HepG2 (cell line): ENCODE data around the gene ASCL2.

Experiments
- BRCA1 ChIP-seq: sonication (generic); formaldehyde crosslinking; IDR thresholded peaks from 2 replicates; pipeline ENCODE4 v1.4.0; 2020; ENCODE audit warnings: missing genetic modification reagents
- CBX2 ChIP-seq, 2 experiments: fragments of 200-600 bp in 1 of 2; sonication (generic); formaldehyde crosslinking in 1 of 2; IDR thresholded peaks; 2 replicates each; pipeline versions ENCODE4 v1.7.0 to v1.8.1; 2018 to 2022; ENCODE audit warnings: low read depth in 2 of 2, low read length in 1 of 2, mild to moderate bottlenecking in 1 of 2, missing genetic modification reagents in 1 of 2
- EP300 ChIP-seq, 3 experiments: sonication (generic) in 1 of 3; formaldehyde crosslinking in 1 of 3; IDR thresholded peaks; 2 replicates each; pipeline versions ENCODE4 v1.5.1 to v1.6.1; 2011 to 2020; ENCODE audit warnings: low read depth in 2 of 3, low read length in 2 of 3, borderline replicate concordance in 1 of 3, improper control_type of control experiment in 1 of 3, mild to moderate bottlenecking in 1 of 3, missing genetic modification reagents in 1 of 3, moderate library complexity in 1 of 3
- MAFG ChIP-seq: sonication (generic); formaldehyde crosslinking; IDR thresholded peaks from 2 replicates; pipeline ENCODE4 v1.5.1; 2020; ENCODE audit warnings: mild to moderate bottlenecking, missing genetic modification reagents
- MTF2 ChIP-seq: sonication (generic); formaldehyde crosslinking; IDR thresholded peaks from 2 replicates; pipeline ENCODE4 v1.5.0; 2020; ENCODE audit warnings: missing genetic modification reagents, borderline replicate concordance
- POLR2A ChIP-seq, 2 experiments: IDR thresholded peaks; 2 replicates each; pipeline ENCODE4 v1.6.1; 2011; ENCODE audit warnings: low read depth in 2 of 2, low read length in 2 of 2, mild to moderate bottlenecking in 1 of 2, moderate library complexity in 1 of 2; ENCODE audit not compliant: insufficient read depth in 1 of 2
- RFX5 ChIP-seq: IDR thresholded peaks from 2 replicates; pipeline ENCODE4 v1.6.1; 2011; ENCODE audit warnings: low read depth, low read length, improper control_type of control experiment
- ZFX ChIP-seq: sonication (generic); formaldehyde crosslinking; IDR thresholded peaks from 2 replicates; pipeline ENCODE4 v1.4.0; 2020; ENCODE audit warnings: mild to moderate bottlenecking, low read depth, missing genetic modification reagents, moderate library complexity
- TF ChIP-seq, protein P1 (sequence below): sonication (generic); formaldehyde crosslinking; IDR thresholded peaks from 2 replicates; pipeline ENCODE4 v1.5.0; 2020; ENCODE audit warnings: mild to moderate bottlenecking, missing genetic modification reagents, moderate library complexity
- TF ChIP-seq, protein P2 (sequence below), 2 experiments: sonication (generic) in 1 of 2; formaldehyde crosslinking in 1 of 2; IDR thresholded peaks; 2 replicates each; pipeline versions ENCODE4 v1.5.1 to v1.6.1; 2011 to 2020; ENCODE audit warnings: borderline replicate concordance in 1 of 2, low read depth in 1 of 2, low read length in 1 of 2, mild to moderate bottlenecking in 1 of 2, missing genetic modification reagents in 1 of 2, moderate library complexity in 1 of 2
- TF ChIP-seq, protein P3 (sequence below): sonication (generic); formaldehyde crosslinking; IDR thresholded peaks from 2 replicates; pipeline ENCODE4 v1.4.0; 2020; ENCODE audit warnings: missing genetic modification reagents

DNA sequence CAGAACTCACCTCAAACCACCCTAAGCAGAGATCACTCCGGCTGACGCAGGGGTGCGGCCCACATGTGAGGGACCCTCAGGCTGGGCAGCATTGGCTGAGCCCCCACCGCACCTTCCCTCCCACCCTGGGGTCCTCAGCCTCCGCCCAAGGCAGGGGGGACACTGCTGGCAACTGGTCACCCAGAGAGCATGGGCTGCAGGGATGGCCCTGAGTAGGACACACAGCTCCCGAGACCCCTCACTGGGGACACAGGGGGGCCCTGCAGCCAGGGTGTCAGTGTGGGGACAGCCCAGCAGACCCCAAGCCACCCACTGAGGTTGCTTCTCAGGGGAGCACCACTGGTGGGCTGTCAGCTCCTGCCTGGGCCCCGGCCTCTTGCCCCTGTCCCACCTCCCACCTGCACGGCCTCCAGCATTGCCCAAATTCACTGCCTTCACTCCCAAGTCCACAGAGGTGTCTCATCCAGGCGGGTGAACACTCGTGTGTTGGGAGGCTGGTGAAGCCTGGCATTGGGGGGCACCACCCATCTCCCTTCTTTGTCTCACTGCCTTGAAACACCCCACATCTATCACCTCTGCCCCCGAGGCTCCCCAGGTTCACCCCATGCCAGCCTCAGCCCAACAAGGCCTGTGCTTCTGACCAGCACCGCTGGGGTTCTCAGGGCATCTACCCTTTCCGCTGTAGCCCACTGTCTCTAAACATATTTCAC lies 26.7 kb upstream of the ASCL2 start:
- TF ChIP-seq RFX5: no peak
- TF ChIP-seq MAFG (CRISPR knock-in tag): no peak
- TF ChIP-seq EP300 (IDR thresholded peaks at IDR 0.05; ENCODE audit: low read depth in 2 of 2, low read length in 2 of 2): no peak
- TF ChIP-seq EP300 (CRISPR knock-in tag; IDR thresholded peaks at IDR 0.05; ENCODE audit: borderline replicate concordance): no peak
- no peak for TF ChIP-seq CBX2 (IDR thresholded peaks at IDR 0.05; ENCODE audit: low read depth, low read length)
- TF ChIP-seq CBX2 (CRISPR knock-in tag; IDR thresholded peaks at IDR 0.05; ENCODE audit: low read depth): no peak
- TF ChIP-seq POLR2A (IDR thresholded peaks at IDR 0.05; ENCODE audit: insufficient read depth in 1 of 2, low read depth in 2 of 2, low read length in 2 of 2): no peak
- TF ChIP-seq, protein P1, sequence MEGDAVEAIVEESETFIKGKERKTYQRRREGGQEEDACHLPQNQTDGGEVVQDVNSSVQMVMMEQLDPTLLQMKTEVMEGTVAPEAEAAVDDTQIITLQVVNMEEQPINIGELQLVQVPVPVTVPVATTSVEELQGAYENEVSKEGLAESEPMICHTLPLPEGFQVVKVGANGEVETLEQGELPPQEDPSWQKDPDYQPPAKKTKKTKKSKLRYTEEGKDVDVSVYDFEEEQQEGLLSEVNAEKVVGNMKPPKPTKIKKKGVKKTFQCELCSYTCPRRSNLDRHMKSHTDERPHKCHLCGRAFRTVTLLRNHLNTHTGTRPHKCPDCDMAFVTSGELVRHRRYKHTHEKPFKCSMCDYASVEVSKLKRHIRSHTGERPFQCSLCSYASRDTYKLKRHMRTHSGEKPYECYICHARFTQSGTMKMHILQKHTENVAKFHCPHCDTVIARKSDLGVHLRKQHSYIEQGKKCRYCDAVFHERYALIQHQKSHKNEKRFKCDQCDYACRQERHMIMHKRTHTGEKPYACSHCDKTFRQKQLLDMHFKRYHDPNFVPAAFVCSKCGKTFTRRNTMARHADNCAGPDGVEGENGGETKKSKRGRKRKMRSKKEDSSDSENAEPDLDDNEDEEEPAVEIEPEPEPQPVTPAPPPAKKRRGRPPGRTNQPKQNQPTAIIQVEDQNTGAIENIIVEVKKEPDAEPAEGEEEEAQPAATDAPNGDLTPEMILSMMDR (CRISPR knock-in tag): no peak
- TF ChIP-seq, protein P2, sequence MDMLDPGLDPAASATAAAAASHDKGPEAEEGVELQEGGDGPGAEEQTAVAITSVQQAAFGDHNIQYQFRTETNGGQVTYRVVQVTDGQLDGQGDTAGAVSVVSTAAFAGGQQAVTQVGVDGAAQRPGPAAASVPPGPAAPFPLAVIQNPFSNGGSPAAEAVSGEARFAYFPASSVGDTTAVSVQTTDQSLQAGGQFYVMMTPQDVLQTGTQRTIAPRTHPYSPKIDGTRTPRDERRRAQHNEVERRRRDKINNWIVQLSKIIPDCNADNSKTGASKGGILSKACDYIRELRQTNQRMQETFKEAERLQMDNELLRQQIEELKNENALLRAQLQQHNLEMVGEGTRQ (IDR thresholded peaks at IDR 0.05; ENCODE audit: low read depth, low read length): no peak
- TF ChIP-seq, protein P2 (CRISPR knock-in tag; IDR thresholded peaks at IDR 0.05; ENCODE audit: borderline replicate concordance): no peak
- TF ChIP-seq BRCA1 (CRISPR knock-in tag): no peak
- TF ChIP-seq ZFX: no peak
- TF ChIP-seq, protein P3, sequence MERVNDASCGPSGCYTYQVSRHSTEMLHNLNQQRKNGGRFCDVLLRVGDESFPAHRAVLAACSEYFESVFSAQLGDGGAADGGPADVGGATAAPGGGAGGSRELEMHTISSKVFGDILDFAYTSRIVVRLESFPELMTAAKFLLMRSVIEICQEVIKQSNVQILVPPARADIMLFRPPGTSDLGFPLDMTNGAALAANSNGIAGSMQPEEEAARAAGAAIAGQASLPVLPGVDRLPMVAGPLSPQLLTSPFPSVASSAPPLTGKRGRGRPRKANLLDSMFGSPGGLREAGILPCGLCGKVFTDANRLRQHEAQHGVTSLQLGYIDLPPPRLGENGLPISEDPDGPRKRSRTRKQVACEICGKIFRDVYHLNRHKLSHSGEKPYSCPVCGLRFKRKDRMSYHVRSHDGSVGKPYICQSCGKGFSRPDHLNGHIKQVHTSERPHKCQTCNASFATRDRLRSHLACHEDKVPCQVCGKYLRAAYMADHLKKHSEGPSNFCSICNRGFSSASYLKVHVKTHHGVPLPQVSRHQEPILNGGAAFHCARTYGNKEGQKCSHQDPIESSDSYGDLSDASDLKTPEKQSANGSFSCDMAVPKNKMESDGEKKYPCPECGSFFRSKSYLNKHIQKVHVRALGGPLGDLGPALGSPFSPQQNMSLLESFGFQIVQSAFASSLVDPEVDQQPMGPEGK (CRISPR knock-in tag): no peak
- TF ChIP-seq MTF2 (CRISPR knock-in tag): no peak
